ENCODE measurements around the gene ADAMTS3. TPM values are rescaled to one million over a fixed set of nuclear protein-coding genes. Genes with fewer than 3 reads are reported as not detected.

The ADAMTS3 gene
- total and polyA plus RNA-seq, 2 donors (not counting 1 experiment from before 2014, with no cell fraction given): not detected

GRCh38 chr4:72444092-72444491 is 124.9 kb downstream of the ADAMTS3 start:
- H3K27ac Mint-ChIP-seq: no peak overlapping the region
- H3K27ac ChIP-seq (ENCODE audit: low read length in 2 of 2): no peak overlapping the region
- intact Hi-C loops (cut with micrococcal nuclease): no loop called here

DNA sequence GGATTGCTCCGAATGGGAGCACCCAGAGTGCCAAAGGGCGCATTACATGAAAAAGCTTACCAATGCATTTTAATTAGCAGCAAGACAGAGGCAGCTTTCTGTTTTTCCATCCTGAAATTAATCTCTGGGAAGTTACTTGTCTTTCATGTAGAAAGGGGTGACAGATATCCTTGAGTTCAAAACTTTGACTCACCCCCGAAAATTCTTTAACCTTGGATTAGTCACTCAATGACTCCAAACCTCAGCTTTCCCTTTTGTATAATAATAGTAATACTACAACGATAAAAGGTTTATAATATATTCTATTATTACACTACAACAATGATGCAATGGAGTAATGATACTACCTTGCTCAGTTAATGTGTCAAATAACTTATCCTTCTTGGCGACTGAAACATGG is 126.3 kb downstream of the ADAMTS3 start:
- DNase-seq (no peak), ATAC-seq (ENCODE audit: low read depth) (no peak)
- no peaks in the 10 kb centered on the region for H3K4me1 Mint-ChIP-seq
- ChIA-PET POLR2A (no interaction called here), CTCF (no interaction called here)
- H3K4me3 ChIP-seq (ENCODE audit: control extremely low read depth in 1 of 5, extremely low read depth in 1 of 5, insufficient read depth in 1 of 5, low read depth in 2 of 5, low read length in 4 of 5): no peak overlapping the region
- H3K79me2 ChIP-seq (ENCODE audit: control insufficient read depth, insufficient read depth, low read length): no peaks in the 10 kb centered on the region
- 80% methylated on average over 1 of the region's 5 CpGs for WGBS (ENCODE audit: insufficient coverage)
- H4K20me1 ChIP-seq (ENCODE audit: control insufficient read depth, insufficient read depth, low read length, poor library complexity, severe bottlenecking): no peaks in the 10 kb centered on the region
- intact Hi-C loops (cut with micrococcal nuclease): no loop called here
- H2AFZ ChIP-seq (ENCODE audit: insufficient read depth, low read depth, low read length, poor library complexity, severe bottlenecking): no peak overlapping the region
- no peaks in the 10 kb centered on the region for H3K36me3 ChIP-seq (replicated peaks in 1 of 2; ENCODE audit: control extremely low read depth in 1 of 2, control insufficient read depth in 1 of 2, extremely low read depth in 1 of 2, insufficient read depth in 2 of 2, low read length in 1 of 2)
- no peaks in the 10 kb centered on the region for H3K27me3 Mint-ChIP-seq
- no peaks in the 10 kb centered on the region for H3K27me3 ChIP-seq (replicated peaks in 1 of 4; ENCODE audit: control extremely low read depth in 1 of 4, control insufficient read depth in 3 of 4, insufficient read depth in 4 of 4, low read length in 3 of 4)
- H3K9me3 ChIP-seq (ENCODE audit: control extremely low read depth in 1 of 3, control insufficient read depth in 2 of 3, insufficient read depth in 1 of 3, low read length in 2 of 3): no peaks in the 10 kb centered on the region
- H3K4me2 ChIP-seq (replicated peaks; ENCODE audit: low read depth, low read length, poor library complexity, severe bottlenecking): no peak overlapping the region
- no peak overlapping the region for H3K27ac Mint-ChIP-seq
- TF ChIP-seq CTCF (IDR thresholded peaks at IDR 0.05) (no peak), EZH2 (IDR thresholded peaks at IDR 0.05; ENCODE audit: borderline replicate concordance, insufficient read depth, low read depth, low read length, poor library complexity, severe bottlenecking) (no peak)
- no peaks in the 10 kb centered on the region for H3K4me1 ChIP-seq (ENCODE audit: control insufficient read depth in 2 of 2, insufficient read depth in 2 of 2, low read length in 2 of 2)
- no peak overlapping the region for H3K27ac ChIP-seq (ENCODE audit: low read length in 2 of 2)
- no peaks in the 10 kb centered on the region for H3K9me3 Mint-ChIP-seq (ENCODE audit: insufficient read depth)
- no peak overlapping the region for H3K4me3 Mint-ChIP-seq
- H3K9ac ChIP-seq (ENCODE audit: low read length): no peak overlapping the region

More at GRCh38 chr4:72444092-72444491, 124.9 kb downstream of the ADAMTS3 start:
- H3K4me3 ChIP-seq (ENCODE audit: control extremely low read depth in 1 of 5, extremely low read depth in 1 of 5, insufficient read depth in 1 of 5, low read depth in 2 of 5, low read length in 4 of 5): no peak overlapping the region
- no peaks in the 10 kb centered on the region for H4K20me1 ChIP-seq (ENCODE audit: control insufficient read depth, insufficient read depth, low read length, poor library complexity, severe bottlenecking)
- Mint-ChIP-seq H3K4me3 (no peak overlapping the region), H3K9me3 (ENCODE audit: insufficient read depth) (no peaks in the 10 kb centered on the region), H3K27me3 (no peaks in the 10 kb centered on the region), H3K4me1 (no peaks in the 10 kb centered on the region)
- ChIA-PET CTCF (no interaction called here), POLR2A (no interaction called here)
- H3K36me3 ChIP-seq (replicated peaks in 1 of 2; ENCODE audit: control extremely low read depth in 1 of 2, control insufficient read depth in 1 of 2, extremely low read depth in 1 of 2, insufficient read depth in 2 of 2, low read length in 1 of 2): no peaks in the 10 kb centered on the region
- H3K27me3 ChIP-seq (replicated peaks in 1 of 4; ENCODE audit: control extremely low read depth in 1 of 4, control insufficient read depth in 3 of 4, insufficient read depth in 4 of 4, low read length in 3 of 4): no peaks in the 10 kb centered on the region
- no peak for DNase-seq
- no peaks in the 10 kb centered on the region for H3K4me1 ChIP-seq (ENCODE audit: control insufficient read depth in 2 of 2, insufficient read depth in 2 of 2, low read length in 2 of 2)
- no peak overlapping the region for H3K9ac ChIP-seq (ENCODE audit: low read length)
- H2AFZ ChIP-seq (ENCODE audit: insufficient read depth, low read depth, low read length, poor library complexity, severe bottlenecking): no peak overlapping the region
- no peak overlapping the region for H3K4me2 ChIP-seq (replicated peaks; ENCODE audit: low read depth, low read length, poor library complexity, severe bottlenecking)
- H3K79me2 ChIP-seq (ENCODE audit: control insufficient read depth, insufficient read depth, low read length): no peaks in the 10 kb centered on the region
- no CpG with 5 or more reads among the region's 1 CpG for WGBS (ENCODE audit: insufficient coverage)
- TF ChIP-seq CTCF (IDR thresholded peaks at IDR 0.05) (no peak), EZH2 (IDR thresholded peaks at IDR 0.05; ENCODE audit: borderline replicate concordance, insufficient read depth, low read depth, low read length, poor library complexity, severe bottlenecking) (no peak)
- H3K9me3 ChIP-seq (ENCODE audit: control extremely low read depth in 1 of 3, control insufficient read depth in 2 of 3, insufficient read depth in 1 of 3, low read length in 2 of 3): no peaks in the 10 kb centered on the region
- ATAC-seq (ENCODE audit: low read depth): no peak
